Astrocyte (in vitro differentiated cells and primary cell): ENCODE data around the gene FSTL4. TPM values are rescaled to one million over a fixed set of nuclear protein-coding genes. Genes with fewer than 3 reads are reported as not detected.

Experiments used
- DNase-seq: peaks from one replicate; pipeline ENCODE4 v3.0.0-alpha.2; 2010; ENCODE audit warnings: low read depth
- FAIRE-seq: peaks from 2 replicates; lab custom pipeline; 2011; peaks lifted over from hg19 to GRCh38; lab: Jason Lieb, UNC
- H2AFZ ChIP-seq: 2 replicates; pipeline ENCODE4 v1.6.0; 2012; ENCODE audit warnings: low read depth, low read length, inconsistent platforms
- H3K27ac ChIP-seq: 2 replicates; pipeline ENCODE4 v1.5.1; 2011; ENCODE audit warnings: low read depth, low read length, inconsistent platforms
- H3K27me3 ChIP-seq: 2 replicates; pipeline ENCODE4 v1.6.0; 2011; ENCODE audit warnings: low read length, inconsistent platforms; ENCODE audit not compliant: insufficient read depth
- H3K36me3 ChIP-seq: 2 replicates; pipeline ENCODE4 v1.5.1; 2011; ENCODE audit warnings: low read length, inconsistent platforms; ENCODE audit not compliant: insufficient read depth
- H3K4me1 ChIP-seq: 2 replicates; pipeline ENCODE4 v1.5.1; 2011; ENCODE audit warnings: low read length, inconsistent platforms; ENCODE audit not compliant: insufficient read depth
- H3K4me2 ChIP-seq: 2 replicates; pipeline ENCODE4 v1.6.0; 2012; ENCODE audit warnings: low read length, inconsistent platforms
- H3K4me3 ChIP-seq: 2 replicates; pipeline ENCODE4 v1.5.1; 2011; ENCODE audit warnings: low read depth, mild to moderate bottlenecking, low read length, inconsistent platforms; ENCODE audit not compliant: insufficient read depth
- H3K79me2 ChIP-seq: 2 replicates; pipeline ENCODE4 v1.6.0; 2012; ENCODE audit warnings: mild to moderate bottlenecking, low read length, inconsistent platforms; ENCODE audit not compliant: insufficient read depth
- H3K9ac ChIP-seq: 2 replicates; pipeline ENCODE4 v1.6.0; 2012; ENCODE audit warnings: mild to moderate bottlenecking, low read length, inconsistent platforms
- H3K9me3 ChIP-seq: 2 replicates; pipeline ENCODE4 v1.5.1; 2012; ENCODE audit warnings: low read depth, mild to moderate bottlenecking, low read length, inconsistent platforms; ENCODE audit not compliant: insufficient read depth
- H4K20me1 ChIP-seq: 2 replicates; pipeline ENCODE4 v1.6.0; 2012; ENCODE audit warnings: low read length, inconsistent platforms; ENCODE audit not compliant: insufficient read depth
- H3K27ac Mint-ChIP-seq: one replicate; pipeline ENCODE4 v1.8.0; 2021; ENCODE audit warnings: mild to moderate bottlenecking, mixed read lengths; ENCODE audit not compliant: unreplicated experiment
- H3K27me3 Mint-ChIP-seq: one replicate; pipeline ENCODE4 v1.8.0; 2021; ENCODE audit warnings: low read depth, mixed read lengths; ENCODE audit not compliant: unreplicated experiment
- H3K36me3 Mint-ChIP-seq: one replicate; pipeline ENCODE4 v1.8.0; 2021; ENCODE audit warnings: low read depth, mixed read lengths; ENCODE audit not compliant: unreplicated experiment
- H3K4me1 Mint-ChIP-seq: one replicate; pipeline ENCODE4 v1.8.0; 2021; ENCODE audit warnings: low read depth, mixed read lengths; ENCODE audit not compliant: unreplicated experiment
- H3K4me3 Mint-ChIP-seq: one replicate; pipeline ENCODE4 v1.8.0; 2021; ENCODE audit warnings: mild to moderate bottlenecking, moderate library complexity, mixed read lengths; ENCODE audit not compliant: unreplicated experiment
- H3K9me3 Mint-ChIP-seq: one replicate; pipeline ENCODE4 v1.8.0; 2021; ENCODE audit warnings: mild to moderate bottlenecking, mixed read lengths; ENCODE audit not compliant: unreplicated experiment
- CTCF ChIP-seq: IDR thresholded peaks from 2 replicates; pipeline ENCODE4 v1.5.1; 2011; ENCODE audit warnings: low read depth, mild to moderate bottlenecking, inconsistent platforms, low read length, moderate library complexity; ENCODE audit not compliant: insufficient read depth
- EZH2 ChIP-seq: IDR thresholded peaks from 2 replicates; pipeline ENCODE4 v1.6.1; 2012; ENCODE audit warnings: mild to moderate bottlenecking, low read length, inconsistent platforms; ENCODE audit not compliant: insufficient read depth
- total RNA-seq: library from RNA; stranded (reverse); gene quantifications from 2 replicates; pipeline ENCODE4 v1.2.1, GENCODE V29; 2021

Gene FSTL4
- total RNA-seq, 1 donor from 2014 or later = not detected

DNA sequence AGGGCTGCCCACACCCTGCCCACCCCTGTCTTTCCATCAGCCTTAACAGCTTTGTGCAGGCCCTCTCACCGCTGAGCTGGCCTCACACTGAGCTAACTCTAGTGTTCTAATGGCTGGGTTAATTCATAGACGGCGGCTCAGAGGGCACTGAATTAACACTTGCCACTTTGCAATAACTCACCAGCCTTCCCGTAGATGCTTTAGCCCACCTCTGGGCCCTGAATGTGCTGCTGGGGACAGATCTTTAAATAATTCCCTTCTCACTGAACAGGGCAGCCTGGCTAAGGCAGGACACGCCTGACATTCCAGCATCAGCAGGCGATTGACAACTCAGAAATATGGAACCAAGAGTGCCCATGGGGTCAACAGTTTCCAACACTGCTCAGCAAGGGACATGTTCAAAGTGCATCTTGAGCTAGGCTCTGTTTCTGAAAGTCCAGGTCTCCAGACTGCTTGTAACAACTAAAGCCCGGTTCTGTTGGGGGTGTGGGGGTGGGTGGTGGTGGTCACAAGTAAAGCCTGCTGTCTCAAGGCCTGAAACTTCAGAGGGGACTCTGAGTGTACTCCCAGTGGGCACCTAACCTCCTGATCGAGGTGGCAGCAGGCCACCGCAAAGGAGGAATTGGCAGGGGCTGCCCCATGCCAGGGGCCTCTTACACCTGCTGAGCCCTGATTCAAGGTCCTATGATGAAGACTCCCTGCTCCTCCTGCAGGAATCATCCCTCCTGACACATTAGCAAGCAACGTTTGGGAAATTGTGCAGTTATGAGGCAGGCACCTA is 248.3 kb downstream of the FSTL4 start:
- DNase-seq (no peak), FAIRE-seq (no peak)
- no peak overlapping the region for H3K9ac ChIP-seq
- peaks cover 13% of the 10 kb centered on the region for H3K27me3 ChIP-seq
- no peaks in the 10 kb centered on the region for H3K9me3 ChIP-seq
- no peak overlapping the region for H3K4me2 ChIP-seq
- H2AFZ ChIP-seq = no peak overlapping the region
- Mint-ChIP-seq H3K27me3 (peaks cover 27% of the 10 kb centered on the region), H3K4me3 (no peak overlapping the region), H3K4me1 (peaks cover 3% of the 10 kb centered on the region), H3K9me3 (no peaks in the 10 kb centered on the region), H3K27ac (no peak overlapping the region), H3K36me3 (no peaks in the 10 kb centered on the region)
- no peaks in the 10 kb centered on the region for H3K36me3 ChIP-seq
- no peak overlapping the region for H3K4me3 ChIP-seq
- H4K20me1 ChIP-seq = no peaks in the 10 kb centered on the region
- H3K27ac ChIP-seq = no peak overlapping the region
- TF ChIP-seq EZH2 (no peak), CTCF (no peak)
- no peaks in the 10 kb centered on the region for H3K4me1 ChIP-seq
- no peaks in the 10 kb centered on the region for H3K79me2 ChIP-seq

DNA sequence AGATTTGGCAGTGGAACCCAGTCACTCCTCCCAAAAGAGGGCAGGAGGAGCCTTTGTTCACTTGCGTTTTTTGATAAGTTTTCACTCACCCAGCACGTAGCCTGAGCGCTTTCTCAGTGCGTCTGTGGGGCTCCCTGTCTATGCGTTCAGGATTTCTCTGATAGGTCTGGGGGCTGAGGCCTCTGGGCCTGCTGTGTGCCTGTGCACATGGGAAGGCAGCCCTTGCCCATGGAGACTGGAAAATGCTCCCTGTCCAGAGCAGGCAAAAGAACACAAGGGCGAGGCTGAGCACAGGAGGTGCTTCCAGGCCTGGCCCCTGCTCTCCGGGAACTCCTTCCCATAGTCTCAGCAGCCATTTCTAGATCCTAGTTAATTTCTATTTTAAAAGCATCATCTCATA is 249.9 kb downstream of the FSTL4 start:
- no peak overlapping the region for H3K4me3 ChIP-seq
- H3K9me3 Mint-ChIP-seq = no peaks in the 10 kb centered on the region
- H3K27ac Mint-ChIP-seq = no peak overlapping the region
- DNase-seq = no peak
- H3K27ac ChIP-seq = no peak overlapping the region
- peaks cover 28% of the 10 kb centered on the region for H3K27me3 Mint-ChIP-seq
- no peak for FAIRE-seq
- peaks cover 3% of the 10 kb centered on the region for H3K4me1 Mint-ChIP-seq
- no peaks in the 10 kb centered on the region for H4K20me1 ChIP-seq
- no peaks in the 10 kb centered on the region for H3K79me2 ChIP-seq
- H3K9ac ChIP-seq = no peak overlapping the region
- no peak overlapping the region for H2AFZ ChIP-seq
- no peaks in the 10 kb centered on the region for H3K9me3 ChIP-seq
- H3K4me2 ChIP-seq = no peak overlapping the region
- H3K4me3 Mint-ChIP-seq = no peak overlapping the region
- no peaks in the 10 kb centered on the region for H3K36me3 ChIP-seq
- no peaks in the 10 kb centered on the region for H3K4me1 ChIP-seq
- TF ChIP-seq EZH2 (no peak), CTCF (no peak)
- peaks cover 10% of the 10 kb centered on the region for H3K27me3 ChIP-seq
- H3K36me3 Mint-ChIP-seq = no peaks in the 10 kb centered on the region

DNA sequence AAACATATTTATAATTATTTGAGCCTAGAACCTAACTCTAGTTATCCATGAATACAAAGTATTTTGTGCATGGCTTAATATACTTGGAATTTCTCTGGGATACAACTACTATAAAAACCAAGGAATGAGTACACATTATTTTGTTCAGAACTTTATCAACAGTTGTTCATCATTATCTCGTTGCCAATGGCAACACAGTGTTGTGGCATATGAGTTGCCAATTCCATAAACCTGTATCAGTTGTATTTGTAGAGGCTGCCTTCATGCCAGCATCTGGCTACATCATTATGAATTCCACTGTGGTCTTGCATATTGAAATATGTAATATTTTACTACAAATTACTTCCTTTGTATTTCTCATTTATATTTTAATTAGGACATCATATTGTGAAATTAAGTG is 250.4 kb downstream of the FSTL4 start:
- Mint-ChIP-seq H3K9me3 (no peaks in the 10 kb centered on the region), H3K4me3 (no peak overlapping the region), H3K36me3 (no peaks in the 10 kb centered on the region), H3K27me3 (peaks cover 31% of the 10 kb centered on the region), H3K4me1 (peaks cover 3% of the 10 kb centered on the region), H3K27ac (no peak overlapping the region)
- H3K4me3 ChIP-seq = no peak overlapping the region
- no peak overlapping the region for H3K9ac ChIP-seq
- no peak overlapping the region for H3K27ac ChIP-seq
- no peak for TF ChIP-seq CTCF
- TF ChIP-seq EZH2 = no peak
- H2AFZ ChIP-seq = no peak overlapping the region
- no peak overlapping the region for H3K4me2 ChIP-seq
- FAIRE-seq (no peak), DNase-seq (no peak)
- no peaks in the 10 kb centered on the region for H4K20me1 ChIP-seq
- H3K36me3 ChIP-seq = no peaks in the 10 kb centered on the region
- H3K79me2 ChIP-seq = no peaks in the 10 kb centered on the region
- H3K27me3 ChIP-seq = peaks cover 10% of the 10 kb centered on the region
- H3K9me3 ChIP-seq = no peaks in the 10 kb centered on the region
- H3K4me1 ChIP-seq = no peaks in the 10 kb centered on the region
